Measurements from ENCODE around the gene DSG1.

DSG1 gene

GRCh38 chr18:31373641-31374040 is 55.7 kb downstream of the DSG1 start:
- Mint-ChIP-seq H3K36me3 (no peaks in the 10 kb centered on the region), H3K4me3 (no peak overlapping the region), H3K27me3 (no peaks in the 10 kb centered on the region)

GRCh38 chr18:31376477-31376876 is 58.5 kb downstream of the DSG1 start, which contains the start of gene DSG4:
TSS of gene DSG4 (plus strand) at chr18:31376777. CDS start at chr18:31376912, 135 bp downstream.
- no peak for DNase-seq (ENCODE audit: low spot score in 2 of 2)
- H3K4me3 Mint-ChIP-seq, result no peak within 1 kb of the TSS
- no peaks in the 10 kb centered on the region for H3K9me3 Mint-ChIP-seq
- no peaks in the 10 kb centered on the region for H3K4me1 Mint-ChIP-seq
- ATAC-seq (ENCODE audit: low read depth), result no peak
- no peaks in the 10 kb centered on the region for H3K27me3 Mint-ChIP-seq
- H3K36me3 Mint-ChIP-seq, result no peaks in the 10 kb centered on the region
- H3K27ac Mint-ChIP-seq, result no peak within 1 kb of the TSS

More at GRCh38 chr18:31373641-31374040, 55.7 kb downstream of the DSG1 start:
- Mint-ChIP-seq H3K4me1 (no peaks in the 10 kb centered on the region), H3K9me3 (no peaks in the 10 kb centered on the region), H3K27ac (no peak overlapping the region)
- ATAC-seq (ENCODE audit: low read depth), result no peak
- DNase-seq (ENCODE audit: low spot score in 2 of 2), result no peak

- H3K4me1 Mint-ChIP-seq, result no peaks in the 10 kb centered on the region
- no peaks in the 10 kb centered on the region for H3K27me3 Mint-ChIP-seq
- H3K36me3 Mint-ChIP-seq, result no peaks in the 10 kb centered on the region
- ATAC-seq (ENCODE audit: low read depth), result no peak
- H3K27ac Mint-ChIP-seq, result no peak overlapping the region
- H3K9me3 Mint-ChIP-seq, result no peaks in the 10 kb centered on the region
- DNase-seq (ENCODE audit: low spot score in 2 of 2), result no peak
- H3K4me3 Mint-ChIP-seq, result no peak overlapping the region
These were observed 63.0 kb downstream of the DSG1 start for GRCh38 chr18:31380912-31381311.

GRCh38 chr18:31382107-31382506 is 64.1 kb downstream of the DSG1 start:
- no peaks in the 10 kb centered on the region for H3K4me1 Mint-ChIP-seq
- no peak overlapping the region for H3K27ac Mint-ChIP-seq
- no peaks in the 10 kb centered on the region for H3K27me3 Mint-ChIP-seq
- H3K9me3 Mint-ChIP-seq, result no peaks in the 10 kb centered on the region
- no peaks in the 10 kb centered on the region for H3K36me3 Mint-ChIP-seq
- ATAC-seq (ENCODE audit: low read depth) (no peak), DNase-seq (ENCODE audit: low spot score in 2 of 2) (no peak)
- H3K4me3 Mint-ChIP-seq, result no peak overlapping the region

DNA sequence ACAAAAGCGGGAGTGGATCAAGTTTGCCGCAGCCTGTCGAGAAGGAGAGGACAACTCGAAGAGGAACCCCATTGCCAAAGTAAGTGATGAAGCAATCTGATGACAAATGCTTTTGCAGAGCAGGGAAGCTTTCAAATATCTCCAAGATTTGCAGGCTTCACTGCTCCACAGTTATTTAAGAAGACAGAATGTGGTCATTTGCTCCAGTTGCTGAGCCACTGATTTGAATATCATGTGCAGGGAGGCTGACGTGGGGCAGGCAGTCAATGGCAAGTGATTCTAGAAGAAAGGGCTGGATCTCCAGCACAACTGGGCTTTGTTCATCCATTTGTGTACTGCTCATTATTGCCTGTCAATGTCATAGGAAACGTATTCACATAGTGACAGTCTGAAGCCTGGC is 68.8 kb downstream of the DSG1 start:
- ATAC-seq (ENCODE audit: low read depth) (no peak), DNase-seq (ENCODE audit: low spot score in 2 of 2) (no peak)
- Mint-ChIP-seq H3K27me3 (no peaks in the 10 kb centered on the region), H3K9me3 (peaks cover 2% of the 10 kb centered on the region), H3K4me3 (no peak overlapping the region), H3K27ac (no peak overlapping the region), H3K4me1 (no peaks in the 10 kb centered on the region), H3K36me3 (no peaks in the 10 kb centered on the region)

DNA sequence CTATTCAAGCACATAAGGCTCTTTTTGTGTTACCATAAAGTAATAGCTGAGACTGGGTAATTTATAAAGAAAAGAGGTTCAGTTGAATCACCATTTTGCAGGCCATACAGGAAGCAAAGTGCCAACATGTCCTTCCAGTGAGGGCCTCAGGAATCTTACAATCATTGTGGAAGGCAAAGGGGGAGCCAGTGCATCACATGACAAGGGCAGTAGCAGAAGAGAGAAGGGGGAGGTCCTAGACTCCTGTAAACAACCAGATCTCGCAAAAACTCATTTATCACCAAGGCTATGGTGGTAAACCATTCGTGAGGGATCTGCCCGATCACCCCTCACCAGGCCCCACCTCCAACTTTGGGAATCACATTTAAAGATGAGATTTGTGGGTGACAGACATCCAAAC is 75.3 kb downstream of the DSG1 start:
- Mint-ChIP-seq H3K27ac (no peak overlapping the region), H3K4me3 (no peak overlapping the region), H3K36me3 (no peaks in the 10 kb centered on the region), H3K4me1 (no peaks in the 10 kb centered on the region), H3K9me3 (peaks cover 2% of the 10 kb centered on the region), H3K27me3 (no peaks in the 10 kb centered on the region)
- no peak for DNase-seq (ENCODE audit: low spot score in 2 of 2)
- ATAC-seq (ENCODE audit: low read depth), result no peak

DNA sequence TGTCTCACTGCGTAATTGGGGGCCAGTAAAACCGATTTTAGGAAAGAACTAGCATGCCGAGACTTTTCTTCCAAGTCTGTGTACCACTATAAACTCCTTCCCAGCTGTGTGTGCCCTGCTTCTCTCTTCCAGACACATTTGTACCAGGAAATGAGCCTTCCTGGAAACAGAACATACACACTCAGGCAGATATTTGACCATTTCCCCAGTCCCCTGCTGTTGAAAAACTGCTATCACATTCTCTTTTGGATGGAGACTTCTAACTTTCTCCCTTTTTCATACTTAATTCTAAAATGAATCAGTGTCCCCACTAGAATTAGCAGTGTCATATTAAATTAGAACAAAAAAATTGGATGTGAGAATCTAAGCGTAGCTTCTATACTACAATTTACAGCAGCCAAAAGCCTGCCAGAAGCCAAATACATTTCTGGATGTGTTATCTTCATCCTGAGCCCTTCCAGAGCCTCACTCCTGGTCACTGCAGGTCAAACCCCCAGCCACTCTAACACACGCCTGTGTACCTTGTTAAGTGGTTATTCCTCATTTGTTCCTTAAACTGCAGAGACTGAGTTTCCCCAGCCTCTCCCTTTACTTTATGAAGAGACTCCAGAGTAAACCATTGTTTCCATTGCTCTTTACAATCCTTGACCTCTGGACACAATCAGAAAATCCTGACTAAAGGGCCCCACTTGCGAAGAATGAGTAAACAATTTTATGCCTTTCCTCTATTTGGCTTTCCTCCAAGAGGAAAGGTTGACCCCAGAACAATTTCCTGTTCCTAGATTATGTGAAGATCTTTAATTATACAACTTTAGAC is 79.0 kb downstream of the DSG1 start:
- Mint-ChIP-seq H3K9me3 (no peaks in the 10 kb centered on the region), H3K27me3 (no peaks in the 10 kb centered on the region), H3K27ac (no peak overlapping the region), H3K4me3 (no peak overlapping the region), H3K36me3 (no peaks in the 10 kb centered on the region), H3K4me1 (no peaks in the 10 kb centered on the region)
- ATAC-seq (ENCODE audit: low read depth) (no peak), DNase-seq (ENCODE audit: low spot score in 2 of 2) (no peak)

- DNase-seq (ENCODE audit: low spot score in 2 of 2) (no peak), ATAC-seq (ENCODE audit: low read depth) (no peak)
- H3K27me3 Mint-ChIP-seq, result no peaks in the 10 kb centered on the region
- no peaks in the 10 kb centered on the region for H3K4me1 Mint-ChIP-seq
- H3K27ac Mint-ChIP-seq, result no peak overlapping the region
- H3K9me3 Mint-ChIP-seq, result no peaks in the 10 kb centered on the region
- H3K36me3 Mint-ChIP-seq, result no peaks in the 10 kb centered on the region
- no peak overlapping the region for H3K4me3 Mint-ChIP-seq
These were observed 80.2 kb downstream of the DSG1 start for GRCh38 chr18:31398191-31398590.

GRCh38 chr18:31399306-31400032 is 81.5 kb downstream of the DSG1 start:
- no peak for ATAC-seq (ENCODE audit: low read depth)
- DNase-seq (ENCODE audit: low spot score in 2 of 2), result no peak

GRCh38 chr18:31401156-31402025 is 83.4 kb downstream of the DSG1 start:
- no peak overlapping the region for H3K27ac Mint-ChIP-seq
- no peaks in the 10 kb centered on the region for H3K27me3 Mint-ChIP-seq
- no peaks in the 10 kb centered on the region for H3K9me3 Mint-ChIP-seq
- ATAC-seq (ENCODE audit: low read depth) (no peak), DNase-seq (ENCODE audit: low spot score in 2 of 2) (no peak)
- no peak overlapping the region for H3K4me3 Mint-ChIP-seq
- H3K36me3 Mint-ChIP-seq, result no peaks in the 10 kb centered on the region
- H3K4me1 Mint-ChIP-seq, result no peaks in the 10 kb centered on the region

More at GRCh38 chr18:31399306-31400032, 81.5 kb downstream of the DSG1 start:
- H3K4me3 Mint-ChIP-seq, result no peak overlapping the region
- H3K9me3 Mint-ChIP-seq, result no peaks in the 10 kb centered on the region
- H3K36me3 Mint-ChIP-seq, result no peaks in the 10 kb centered on the region
- H3K27me3 Mint-ChIP-seq, result no peaks in the 10 kb centered on the region
- no peaks in the 10 kb centered on the region for H3K4me1 Mint-ChIP-seq
- no peak overlapping the region for H3K27ac Mint-ChIP-seq

GRCh38 chr18:31402026-31402373 is 84.0 kb downstream of the DSG1 start:
- Mint-ChIP-seq H3K4me3 (no peak overlapping the region), H3K9me3 (no peaks in the 10 kb centered on the region), H3K36me3 (no peaks in the 10 kb centered on the region), H3K27ac (no peak overlapping the region), H3K4me1 (no peaks in the 10 kb centered on the region), H3K27me3 (no peaks in the 10 kb centered on the region)
- no peak for DNase-seq (ENCODE audit: low spot score in 2 of 2)
- ATAC-seq (ENCODE audit: low read depth), result no peak

- no peak for ATAC-seq (ENCODE audit: low read depth)
- Mint-ChIP-seq H3K27me3 (no peaks in the 10 kb centered on the region), H3K36me3 (no peaks in the 10 kb centered on the region), H3K4me3 (no peak overlapping the region), H3K4me1 (no peaks in the 10 kb centered on the region), H3K9me3 (no peaks in the 10 kb centered on the region), H3K27ac (no peak overlapping the region)
- no peak for DNase-seq (ENCODE audit: low spot score in 2 of 2)
These were observed 85.4 kb downstream of the DSG1 start for GRCh38 chr18:31403409-31403808.

Data from memory B cell (primary cell).